Rectal smooth muscle tissue (tissue), 1 donor: ENCODE data around the gene LPCAT3.
A peak's percentile ranks its signal among the peaks of the same experiment; 100 is the strongest.

Experiments used
- H3K27ac ChIP-seq: one replicate; pipeline ENCODE4 v1.7.0; 2013; ENCODE audit warnings: low read depth, low read length, inconsistent platforms
- H3K27me3 ChIP-seq: one replicate; pipeline ENCODE4 v1.7.0; 2013; ENCODE audit warnings: low read length; ENCODE audit not compliant: control insufficient read depth, insufficient read depth
- H3K36me3 ChIP-seq: one replicate; pipeline ENCODE4 v1.7.0; 2013; ENCODE audit warnings: low read length; ENCODE audit not compliant: control insufficient read depth, insufficient read depth
- H3K4me1 ChIP-seq: one replicate; pipeline ENCODE4 v1.7.0; 2013; ENCODE audit warnings: low read length; ENCODE audit not compliant: control insufficient read depth, insufficient read depth
- H3K4me3 ChIP-seq: one replicate; pipeline ENCODE4 v1.7.0; 2013; ENCODE audit warnings: low read length
- H3K9ac ChIP-seq: one replicate; pipeline ENCODE4 v1.7.0; 2013; ENCODE audit warnings: low read length

Gene LPCAT3

GRCh38 chr12:6951551-6952120 lies 66.6 kb downstream of the LPCAT3 start:
- no peaks in the 10 kb centered on the region for H3K27me3 ChIP-seq
- H3K4me1 ChIP-seq = no peaks in the 10 kb centered on the region
- H3K36me3 ChIP-seq = peaks cover 2% of the 10 kb centered on the region
- H3K9ac ChIP-seq = peak overlapping the region; percentile 39
- peak overlapping the region; percentile 37 for H3K27ac ChIP-seq
- peak overlapping the region; percentile 62 for H3K4me3 ChIP-seq

GRCh38 chr12:6950811-6951540 lies 67.3 kb downstream of the LPCAT3 start, which contains the start of gene PTPN6:
PTPN6 (plus strand) TSS chr12:6951356; CDS start chr12:6951513, 157 bp downstream.
- Histone ChIP-seq H3K4me1 (no peaks in the 10 kb centered on the region), H3K9ac (peak within 1 kb of the TSS; percentile 39), H3K4me3 (peak within 1 kb of the TSS; percentile 62), H3K36me3 (no peaks in the 10 kb centered on the region), H3K27me3 (no peaks in the 10 kb centered on the region), H3K27ac (peak within 1 kb of the TSS; percentile 37)

GRCh38 chr12:6950401-6950801 lies 67.9 kb downstream of the LPCAT3 start:
- Histone ChIP-seq H3K9ac (no peak overlapping the region), H3K36me3 (no peaks in the 10 kb centered on the region), H3K27ac (no peak overlapping the region), H3K4me1 (peaks cover 3% of the 10 kb centered on the region), H3K4me3 (no peak overlapping the region), H3K27me3 (no peaks in the 10 kb centered on the region)

GRCh38 chr12:6948873-6949594 lies 69.2 kb downstream of the LPCAT3 start:
- no peak overlapping the region for H3K4me3 ChIP-seq
- H3K27me3 ChIP-seq = no peaks in the 10 kb centered on the region
- peaks cover 8% of the 10 kb centered on the region for H3K4me1 ChIP-seq
- H3K9ac ChIP-seq = no peak overlapping the region
- no peak overlapping the region for H3K27ac ChIP-seq
- no peaks in the 10 kb centered on the region for H3K36me3 ChIP-seq

- Histone ChIP-seq H3K27me3 (no peaks in the 10 kb centered on the region), H3K4me3 (no peak overlapping the region), H3K4me1 (peaks cover 16% of the 10 kb centered on the region), H3K36me3 (no peaks in the 10 kb centered on the region), H3K9ac (no peak overlapping the region), H3K27ac (no peak overlapping the region)
Observed at GRCh38 chr12:6947615-6948014, 70.7 kb downstream of the LPCAT3 start.

- Histone ChIP-seq H3K4me3 (peak overlapping the region; percentile 59), H3K27ac (no peak overlapping the region), H3K36me3 (no peaks in the 10 kb centered on the region), H3K4me1 (peaks cover 16% of the 10 kb centered on the region), H3K27me3 (no peaks in the 10 kb centered on the region), H3K9ac (no peak overlapping the region)
Observed at GRCh38 chr12:6946920-6947374, 71.3 kb downstream of the LPCAT3 start.

GRCh38 chr12:6946033-6946919 lies 72.0 kb downstream of the LPCAT3 start:
- H3K36me3 ChIP-seq = peaks cover 4% of the 10 kb centered on the region
- peak overlapping the region; percentile 59 for H3K4me3 ChIP-seq
- no peak overlapping the region for H3K27ac ChIP-seq
- no peak overlapping the region for H3K9ac ChIP-seq
- peaks cover 16% of the 10 kb centered on the region for H3K4me1 ChIP-seq
- no peaks in the 10 kb centered on the region for H3K27me3 ChIP-seq

- Histone ChIP-seq H3K9ac (no peak overlapping the region), H3K4me3 (peak overlapping the region; percentile 7), H3K27ac (no peak overlapping the region), H3K27me3 (no peaks in the 10 kb centered on the region), H3K4me1 (peaks cover 16% of the 10 kb centered on the region), H3K36me3 (peaks cover 10% of the 10 kb centered on the region)
Observed at GRCh38 chr12:6945613-6946012, 72.7 kb downstream of the LPCAT3 start.

- Histone ChIP-seq H3K4me1 (peaks cover 16% of the 10 kb centered on the region), H3K4me3 (peak overlapping the region; percentile 76), H3K27ac (peak overlapping the region; percentile 97), H3K9ac (peak overlapping the region; percentile 89), H3K27me3 (no peaks in the 10 kb centered on the region), H3K36me3 (peaks cover 12% of the 10 kb centered on the region)
Observed at GRCh38 chr12:6944381-6945186, 73.7 kb downstream of the LPCAT3 start.

- H3K36me3 ChIP-seq = peaks cover 16% of the 10 kb centered on the region
- peak within 1 kb of the TSS; percentile 97 for H3K27ac ChIP-seq
- H3K9ac ChIP-seq = peak within 1 kb of the TSS; percentile 89
- no peaks in the 10 kb centered on the region for H3K27me3 ChIP-seq
- peaks cover 21% of the 10 kb centered on the region for H3K4me1 ChIP-seq
- peak within 1 kb of the TSS; percentile 76 for H3K4me3 ChIP-seq
Observed at GRCh38 chr12:6943722-6944380, 74.4 kb downstream of the LPCAT3 start, which contains the start of the genes C12orf57 and RNU7-1. C12orf57 (plus strand) TSS chr12:6944022; CDS start chr12:6944122, 100 bp downstream. RNU7-1 (plus strand) TSS chr12:6943816.

GRCh38 chr12:6943389-6943721 lies 74.9 kb downstream of the LPCAT3 start:
- H3K27me3 ChIP-seq = no peaks in the 10 kb centered on the region
- H3K36me3 ChIP-seq = peaks cover 16% of the 10 kb centered on the region
- peaks cover 26% of the 10 kb centered on the region for H3K4me1 ChIP-seq
- H3K4me3 ChIP-seq = peak overlapping the region; percentile 76
- peak overlapping the region; percentile 97 for H3K27ac ChIP-seq
- H3K9ac ChIP-seq = peak overlapping the region; percentile 89
